GM12874 (cell line): ENCODE data around the gene CTIF.
A peak's percentile ranks its signal among the peaks of the same experiment; 100 is the strongest.

Experiments
- CTCF ChIP-seq: IDR thresholded peaks from 2 replicates; pipeline ENCODE4 v1.5.1; 2011; ENCODE audit warnings: low read depth, mild to moderate bottlenecking, control low read depth, low read length, moderate library complexity; ENCODE audit not compliant: insufficient read depth

The CTIF gene

GRCh38 chr18:48661421-48661820 lies 122.6 kb downstream of the CTIF start:
- TF ChIP-seq CTCF: no peak

- no peak for TF ChIP-seq CTCF
These were observed 123.3 kb downstream of the CTIF start for GRCh38 chr18:48662011-48662661.

GRCh38 chr18:48663096-48663930 lies 124.5 kb downstream of the CTIF start:
- TF ChIP-seq CTCF: no peak

- TF ChIP-seq CTCF: peak; percentile 93
These were observed 125.4 kb downstream of the CTIF start for GRCh38 chr18:48663931-48664847.

GRCh38 chr18:48665654-48666053 lies 126.8 kb downstream of the CTIF start:
- no peak for TF ChIP-seq CTCF

GRCh38 chr18:48666613-48667012 lies 127.8 kb downstream of the CTIF start:
- TF ChIP-seq CTCF: no peak
